Mononuclear cell (primary cell): ENCODE measurements around the gene ZNF70. TPM values are rescaled to one million over a fixed set of nuclear protein-coding genes. Genes with fewer than 3 reads are reported as not detected.

Experiments used
- total RNA-seq: library from RNA; depleted of rRNA; stranded (reverse); fragments of >200 nt; gene quantifications from one replicate; pipeline ENCODE4 v1.2.3, GENCODE V29; 2012

The ZNF70 gene
- total RNA-seq, 1 donor, result 0.52 TPM

Other genes with a start within 250 kb of the ZNF70 start
- gene IGLL1, start 170.8 kb downstream of the ZNF70 start, total RNA-seq, result 0.31 TPM
- 0.73 TPM for gene DRICH1, start 118.8 kb downstream of the ZNF70 start, total RNA-seq
- 9.2 TPM for gene RGL4, start 60.1 kb downstream of the ZNF70 start, total RNA-seq
- 0.42 TPM for gene VPREB3, start 3.3 kb upstream of the ZNF70 start, total RNA-seq
- 0.31 TPM for gene C22orf15, start 11.9 kb upstream of the ZNF70 start, total RNA-seq
- 9.0 TPM for gene CHCHD10, start 16.9 kb upstream of the ZNF70 start, total RNA-seq
- gene MMP11, start 21.7 kb upstream of the ZNF70 start, total RNA-seq, result 0.94 TPM
- gene SMARCB1, start 35.9 kb upstream of the ZNF70 start, total RNA-seq, result 31.8 TPM
- 1.7 TPM for gene DERL3, start 87.9 kb upstream of the ZNF70 start, total RNA-seq
- 7.9 TPM for gene SLC2A11, start 106.8 kb upstream of the ZNF70 start, total RNA-seq
- 66.7 TPM for gene MIF, start 143.3 kb upstream of the ZNF70 start, total RNA-seq
- gene GSTT2B, start 210.1 kb upstream of the ZNF70 start, total RNA-seq, result not detected
- gene DDTL, start 215.8 kb upstream of the ZNF70 start, total RNA-seq, result 3.8 TPM
- 45.8 TPM for gene DDT, start 223.3 kb upstream of the ZNF70 start, total RNA-seq
- not detected for gene GSTT2, start 229.0 kb upstream of the ZNF70 start, total RNA-seq